Middle frontal gyrus (tissue), 1 donor: ENCODE data around the gene TRAPPC10.
"Not testable (repeated sequence)": the region's sequence is repeated elsewhere in the genome, so short reads cannot be mapped to it uniquely, and the experiment has no call there.

Source experiments
- DNase-seq: peaks from one replicate; pipeline ENCODE4 v3.0.0-alpha.2; 2015; ENCODE audit warnings: low spot score; ENCODE audit errors: extremely low spot score

Gene TRAPPC10

DNA sequence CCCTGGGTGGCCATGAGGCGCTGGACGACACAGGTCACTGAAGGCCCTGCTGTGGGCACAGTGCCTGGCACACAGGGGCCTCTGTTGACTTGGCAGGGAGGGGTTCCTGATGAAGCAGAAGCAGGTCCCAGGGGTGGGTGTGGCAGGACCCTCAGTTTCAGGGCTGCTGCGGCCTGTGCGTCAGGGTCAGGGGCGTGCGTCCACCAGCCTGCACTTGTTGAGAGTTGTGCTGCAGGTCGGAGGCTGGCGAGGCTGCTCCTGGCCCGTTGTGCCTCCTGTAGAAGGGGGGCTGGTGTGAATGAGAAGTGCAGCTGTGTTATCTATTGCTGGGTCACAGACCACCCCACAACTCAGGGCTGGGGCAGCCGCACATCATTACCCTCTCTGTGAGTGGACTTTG, 130.4 kb downstream of the TRAPPC10 start:
- DNase-seq: not testable (repeated sequence)

- DNase-seq: not testable (repeated sequence)
Observed at GRCh38 chr21:44143380-44143779, 131.3 kb downstream of the TRAPPC10 start.

GRCh38 chr21:44143996-44144395, 131.9 kb downstream of the TRAPPC10 start:
- DNase-seq: not testable (repeated sequence)

GRCh38 chr21:44144784-44145602, 132.9 kb downstream of the TRAPPC10 start:
- not testable (repeated sequence) for DNase-seq

- not testable (repeated sequence) for DNase-seq
Observed at GRCh38 chr21:44145616-44146015, 133.5 kb downstream of the TRAPPC10 start.

GRCh38 chr21:44147108-44147507, 135.0 kb downstream of the TRAPPC10 start:
- DNase-seq: not testable (repeated sequence)

DNA sequence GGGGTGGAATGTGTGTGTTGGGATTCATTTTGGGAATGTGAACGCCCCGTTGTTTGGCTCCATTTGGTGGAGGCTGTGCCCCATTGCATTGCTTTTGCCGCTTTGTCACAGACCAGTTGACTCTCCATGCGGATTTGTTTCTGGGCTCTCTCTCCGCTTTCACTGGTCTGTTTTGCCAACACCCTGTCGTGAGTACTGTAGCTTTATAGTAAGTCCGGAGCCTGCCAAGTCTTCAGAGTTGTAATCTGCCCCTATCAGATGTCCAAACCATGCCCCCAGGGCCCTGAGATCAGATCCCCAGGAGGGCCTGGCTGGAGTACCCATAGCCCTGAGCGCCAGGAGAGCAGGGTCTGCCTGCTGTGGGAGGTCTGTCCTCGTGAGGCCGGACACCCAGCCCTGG, 138.1 kb downstream of the TRAPPC10 start:
- not testable (repeated sequence) for DNase-seq

DNA sequence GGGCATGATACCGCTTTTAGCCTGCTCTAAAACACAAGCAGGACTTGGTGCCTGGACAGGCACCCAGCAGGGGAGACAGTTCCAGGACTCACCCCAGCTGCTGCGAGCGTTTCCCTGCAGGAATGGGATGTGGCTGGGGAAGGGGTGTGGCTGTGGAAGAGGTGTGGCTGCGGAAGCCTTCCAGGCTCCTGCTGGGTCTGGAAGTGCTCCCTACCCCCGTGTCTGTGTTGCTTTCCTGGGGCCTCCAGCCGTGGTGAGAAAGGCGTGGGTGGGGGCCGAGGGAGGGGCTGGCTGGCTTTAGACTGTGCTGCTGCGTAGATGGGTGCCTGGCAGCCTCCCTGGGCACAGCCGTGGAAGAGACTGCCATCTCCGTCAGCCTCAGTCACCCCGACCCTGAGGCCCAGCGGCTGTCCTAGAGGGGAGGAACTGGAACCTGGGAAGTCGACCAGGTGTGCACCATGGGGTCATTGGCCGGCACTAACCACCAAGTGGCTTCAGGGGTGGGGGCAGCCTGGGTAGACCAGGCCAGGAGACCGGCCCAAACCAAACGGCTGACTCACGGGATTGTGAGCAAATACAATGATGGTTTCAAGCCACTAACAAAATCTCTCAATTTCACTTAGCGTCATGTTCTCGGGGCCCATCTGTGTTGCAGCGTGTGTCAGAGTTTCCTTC, 141.2 kb downstream of the TRAPPC10 start:
- not testable (repeated sequence) for DNase-seq

GRCh38 chr21:44153889-44154228, 141.8 kb downstream of the TRAPPC10 start:
- not testable (repeated sequence) for DNase-seq

GRCh38 chr21:44154816-44155230, 142.7 kb downstream of the TRAPPC10 start:
- DNase-seq: not testable (repeated sequence)

DNA sequence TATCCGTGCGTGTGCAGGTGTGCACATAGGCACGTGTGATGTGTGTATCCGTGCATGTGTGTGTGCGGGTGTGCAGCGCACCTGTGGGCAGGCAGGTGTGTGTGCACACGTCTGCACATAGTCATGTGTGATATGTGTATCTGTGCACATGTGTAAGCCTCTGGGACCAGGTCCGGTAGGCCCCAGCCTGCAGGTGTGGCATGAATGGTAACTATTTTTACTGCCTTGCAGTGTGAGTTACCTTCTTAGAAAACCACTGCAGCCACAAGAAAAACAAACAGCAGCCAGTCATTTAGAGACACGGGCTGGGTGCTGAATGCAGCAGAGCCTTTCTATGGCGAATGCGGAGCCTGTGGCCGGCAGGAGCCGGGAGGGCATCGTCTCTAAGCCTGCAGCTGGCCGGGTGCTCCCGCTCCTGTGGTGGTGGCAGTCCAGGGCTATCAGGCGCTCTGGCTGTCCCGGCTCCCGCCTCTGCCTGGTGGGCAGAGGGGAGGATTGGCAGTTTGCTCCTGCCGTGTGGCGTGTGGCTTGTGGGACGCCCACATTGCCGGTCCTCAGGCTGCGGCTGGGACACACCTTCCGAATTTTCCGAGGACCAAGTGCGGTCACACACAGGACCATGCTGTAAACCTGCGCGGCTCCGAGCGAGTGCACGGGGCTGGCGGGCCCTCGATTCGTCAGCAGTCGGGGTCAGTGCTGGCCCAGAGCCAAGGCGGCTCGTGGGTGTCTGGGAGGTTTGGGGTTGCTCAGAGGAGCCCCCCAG, 143.3 kb downstream of the TRAPPC10 start:
- not testable (repeated sequence) for DNase-seq

- not testable (repeated sequence) for DNase-seq
Observed at GRCh38 chr21:44155994-44156380, 143.9 kb downstream of the TRAPPC10 start.
